Gastroesophageal sphincter (tissue), 4 donors: ENCODE data around the gene ABHD4. TPM values are rescaled to one million over a fixed set of nuclear protein-coding genes. Genes with fewer than 3 reads are reported as not detected.
A peak's percentile ranks its signal among the peaks of the same experiment; 100 is the strongest.

Source experiments
- ATAC-seq: fragments of 150-250 bp; one replicate; pipeline ENCODE4 v1.9.1; 2016; ENCODE audit warnings: mild to moderate bottlenecking, moderate library complexity
- H3K27ac ChIP-seq, 4 donors: fragments of 200-600 bp; sonication (generic) in 3 of 4; 1 replicate in 3 of 4; 2 replicates in 1 of 4; pipeline ENCODE4 v1.5.1; 2016 to 2019
- H3K27me3 ChIP-seq: fragments of 200-600 bp; sonication (generic); one replicate; pipeline ENCODE4 v1.5.1; 2019
- H3K36me3 ChIP-seq, 2 donors: fragments of 200-600 bp; sonication (generic); one replicate each; pipeline ENCODE4 v1.5.1; 2019; ENCODE audit warnings: control low read depth in 1 of 2
- H3K4me1 ChIP-seq, 3 donors: fragments of 200-600 bp; sonication (generic); 1 replicate in 2 of 3; 2 replicates in 1 of 3; pipeline ENCODE4 v1.5.1; 2016 to 2019; ENCODE audit warnings: control low read depth in 2 of 3
- H3K4me3 ChIP-seq, 2 donors: fragments of 200-600 bp; sonication (generic); one replicate each; pipeline ENCODE4 v1.5.1; 2019; ENCODE audit warnings: mild to moderate bottlenecking in 1 of 2, moderate library complexity in 1 of 2
- H3K9me3 ChIP-seq, 3 donors: fragments of 200-600 bp; sonication (generic); one replicate each; pipeline ENCODE4 v1.5.1; 2017 to 2019; ENCODE audit warnings: control low read depth in 2 of 3
- CTCF ChIP-seq, 4 experiments: fragments of 200-600 bp in 2 of 4; fragments of 450-650 bp in 2 of 4; sonication (generic) in 1 of 4; IDR thresholded peaks; one replicate each; pipeline ENCODE4 v1.5.1; 2017 to 2019; ENCODE audit warnings: antibody characterized with exemption in 4 of 4, mild to moderate bottlenecking in 2 of 4, moderate library complexity in 2 of 4
- EP300 ChIP-seq: sonication (generic); formaldehyde crosslinking; IDR thresholded peaks from one replicate; pipeline ENCODE4 v1.6.1; 2017; ENCODE audit warnings: antibody characterized with exemption, mild to moderate bottlenecking
- POLR2A ChIP-seq, 2 donors: fragments of 450-650 bp; IDR thresholded peaks; one replicate each; pipeline ENCODE4 v1.6.1; 2017; ENCODE audit warnings: antibody characterized with exemption in 2 of 2, mild to moderate bottlenecking in 2 of 2, moderate library complexity in 1 of 2
- POLR2AphosphoS5 ChIP-seq: sonication (generic); formaldehyde crosslinking; IDR thresholded peaks from one replicate; pipeline ENCODE4 v1.6.1; 2017; ENCODE audit warnings: antibody characterized with exemption
- WGBS, 2 donors: methylation state at CpG; one replicate each; pipeline ENCODE4 v1.1.5; 2018; ENCODE audit warnings: low coverage in 1 of 2; 5-methylcytosine and 5-hydroxymethylcytosine counted together
- total RNA-seq, 4 donors: library from RNA; depleted of rRNA; stranded (reverse); fragments of >200 nt; gene quantifications; one replicate each; pipeline ENCODE4 v1.1.0, GENCODE V29; 2016

Gene ABHD4
- total RNA-seq, 4 donors from 2014 or later: 23.8 to 42.0 (median 31.0) TPM

GRCh38 chr14:22555384-22556011 lies 42.6 kb upstream of the ABHD4 start:
- peak overlapping the region in 2 of 4 donors; percentile 6 to 37 for H3K27ac ChIP-seq
- no peak for ATAC-seq
- 75 to 88% methylated on average over 2 to 3 of the region's 4 CpGs for WGBS, 2 donors

GRCh38 chr14:22556021-22556989 lies 41.8 kb upstream of the ABHD4 start:
- no peak for TF ChIP-seq POLR2A (IDR thresholded peaks at IDR 0.05)
- TF ChIP-seq CTCF (IDR thresholded peaks at IDR 0.05): no peak
- no peak for TF ChIP-seq POLR2AphosphoS5
- no peak for TF ChIP-seq EP300
- Histone ChIP-seq H3K4me3 (peak overlapping the region in 1 of 2 donors; percentile 50), H3K27me3 (no peaks in the 10 kb centered on the region), H3K9me3 (no peaks in the 10 kb centered on the region), H3K27ac (peak overlapping the region in 3 of 4 donors; percentile 6 to 68 (median 64)), H3K4me1 (peaks cover 0 to 24% (median 9%) of the 10 kb centered on the region in 3 donors), H3K36me3 (no peaks in the 10 kb centered on the region)
- 21 to 80% methylated on average over 1 to 3 of the region's 28 CpGs for WGBS, 2 donors
- peak; percentile 27 for ATAC-seq

More at GRCh38 chr14:22555384-22556011, 42.6 kb upstream of the ABHD4 start:
- peaks cover 0 to 26% (median 9%) of the 10 kb centered on the region in 3 donors for H3K4me1 ChIP-seq
- no peaks in the 10 kb centered on the region for H3K27me3 ChIP-seq
- H3K9me3 ChIP-seq: no peaks in the 10 kb centered on the region
- no peak overlapping the region for H3K4me3 ChIP-seq
- H3K36me3 ChIP-seq: no peaks in the 10 kb centered on the region
- no peak for TF ChIP-seq CTCF (IDR thresholded peaks at IDR 0.05)
- no peak for TF ChIP-seq POLR2AphosphoS5
- no peak for TF ChIP-seq POLR2A (IDR thresholded peaks at IDR 0.05)
- TF ChIP-seq EP300: no peak

GRCh38 chr14:22556990-22557623 lies 41.0 kb upstream of the ABHD4 start:
- TF ChIP-seq CTCF (IDR thresholded peaks at IDR 0.05): peak; percentile 97 to 99 (median 98)
- no peak for TF ChIP-seq POLR2AphosphoS5
- H3K4me3 ChIP-seq: peak overlapping the region; percentile 30 to 50

GRCh38 chr14:22557846-22558220 lies 40.3 kb upstream of the ABHD4 start:
- H3K27me3 ChIP-seq: no peaks in the 10 kb centered on the region
- ATAC-seq: no peak
- peak overlapping the region in 2 of 4 donors; percentile 19 to 68 for H3K27ac ChIP-seq
- H3K4me1 ChIP-seq: peaks cover 0 to 24% (median 9%) of the 10 kb centered on the region in 3 donors
- no peaks in the 10 kb centered on the region for H3K9me3 ChIP-seq
- H3K4me3 ChIP-seq: no peak overlapping the region
- WGBS, 2 donors: 75 to 100% methylated on average over 1 of the region's 1 CpG
- peaks cover 0 to 3% of the 10 kb centered on the region in 2 donors for H3K36me3 ChIP-seq
- TF ChIP-seq POLR2AphosphoS5 (no peak), POLR2A (IDR thresholded peaks at IDR 0.05) (no peak), CTCF (IDR thresholded peaks at IDR 0.05) (no peak)

More at GRCh38 chr14:22556990-22557623, 41.0 kb upstream of the ABHD4 start:
- Histone ChIP-seq H3K36me3 (no peaks in the 10 kb centered on the region), H3K27me3 (no peaks in the 10 kb centered on the region), H3K27ac (peak overlapping the region in 3 of 4 donors; percentile 61 to 68 (median 64)), H3K4me1 (peaks cover 0 to 24% (median 9%) of the 10 kb centered on the region in 3 donors), H3K9me3 (no peaks in the 10 kb centered on the region)
- ATAC-seq: peak; percentile 84
- 0% methylated on average over 2 to 5 of the region's 28 CpGs for WGBS, 2 donors
